IPS-11a (cell line): Measurements from ENCODE around the gene ACSM3.
A peak's percentile ranks its signal among the peaks of the same experiment; 100 is the strongest.

ENCODE experiments used
- H3K4me3 ChIP-seq: one replicate; pipeline ENCODE4 v1.5.1; 2013; ENCODE audit warnings: low read depth, low read length, control low read depth

ACSM3 gene

DNA sequence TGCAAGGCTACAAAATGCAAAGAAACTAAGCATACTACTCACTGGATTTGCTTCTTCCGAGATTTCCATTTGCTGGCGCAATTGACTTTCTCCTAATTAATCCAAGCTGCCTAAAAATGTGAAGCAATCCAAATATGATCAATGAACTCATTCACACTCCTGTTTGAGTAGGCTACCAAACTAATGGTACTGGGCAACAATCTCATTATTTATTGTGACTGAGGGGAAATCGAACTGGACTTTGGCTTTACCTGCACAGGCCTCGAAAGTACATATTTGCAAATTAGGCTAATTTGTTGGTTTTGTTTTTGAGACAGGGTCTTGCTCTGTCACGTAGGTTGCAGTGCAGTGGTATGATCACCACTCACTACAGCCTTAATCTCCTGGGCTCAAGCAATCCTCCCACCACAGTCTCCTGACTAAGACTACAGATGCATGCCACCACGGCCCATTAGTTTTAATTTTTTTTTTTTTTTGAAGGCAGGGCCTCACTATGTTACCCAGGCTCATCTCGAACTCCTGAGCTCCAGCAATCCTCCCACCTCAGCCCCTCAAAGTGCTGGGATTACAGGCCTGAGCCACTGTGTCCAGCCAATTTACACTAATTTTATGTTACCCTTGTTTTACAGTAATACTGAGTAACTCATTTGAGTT is 39.9 kb downstream of the ACSM3 start:
- H3K4me3 ChIP-seq, result no peak overlapping the region

DNA sequence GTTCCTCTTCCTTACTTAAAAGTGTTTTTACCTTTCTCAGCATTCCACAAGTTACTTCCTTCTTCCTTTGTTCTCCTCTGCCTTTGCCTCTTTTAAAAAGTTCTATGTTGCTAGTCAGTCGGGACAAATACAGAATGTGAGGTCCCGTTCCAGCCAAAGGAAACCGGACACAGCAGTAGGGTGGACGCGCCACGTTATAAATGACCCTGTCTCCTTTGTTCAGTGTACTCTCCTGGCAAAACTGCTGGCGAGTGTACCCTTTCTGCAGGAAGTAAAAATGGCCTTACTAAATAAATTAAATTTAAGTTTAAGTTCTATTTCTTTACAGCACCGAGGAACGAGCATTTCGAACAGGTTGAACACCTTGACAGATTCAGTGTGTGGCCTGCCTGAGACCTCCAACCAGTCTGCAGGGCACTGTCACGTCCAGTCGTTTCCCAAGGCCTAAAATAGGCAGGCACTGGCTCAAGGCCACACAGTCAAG is 41.9 kb downstream of the ACSM3 start:
- H3K4me3 ChIP-seq, result peak overlapping the region; percentile 82

DNA sequence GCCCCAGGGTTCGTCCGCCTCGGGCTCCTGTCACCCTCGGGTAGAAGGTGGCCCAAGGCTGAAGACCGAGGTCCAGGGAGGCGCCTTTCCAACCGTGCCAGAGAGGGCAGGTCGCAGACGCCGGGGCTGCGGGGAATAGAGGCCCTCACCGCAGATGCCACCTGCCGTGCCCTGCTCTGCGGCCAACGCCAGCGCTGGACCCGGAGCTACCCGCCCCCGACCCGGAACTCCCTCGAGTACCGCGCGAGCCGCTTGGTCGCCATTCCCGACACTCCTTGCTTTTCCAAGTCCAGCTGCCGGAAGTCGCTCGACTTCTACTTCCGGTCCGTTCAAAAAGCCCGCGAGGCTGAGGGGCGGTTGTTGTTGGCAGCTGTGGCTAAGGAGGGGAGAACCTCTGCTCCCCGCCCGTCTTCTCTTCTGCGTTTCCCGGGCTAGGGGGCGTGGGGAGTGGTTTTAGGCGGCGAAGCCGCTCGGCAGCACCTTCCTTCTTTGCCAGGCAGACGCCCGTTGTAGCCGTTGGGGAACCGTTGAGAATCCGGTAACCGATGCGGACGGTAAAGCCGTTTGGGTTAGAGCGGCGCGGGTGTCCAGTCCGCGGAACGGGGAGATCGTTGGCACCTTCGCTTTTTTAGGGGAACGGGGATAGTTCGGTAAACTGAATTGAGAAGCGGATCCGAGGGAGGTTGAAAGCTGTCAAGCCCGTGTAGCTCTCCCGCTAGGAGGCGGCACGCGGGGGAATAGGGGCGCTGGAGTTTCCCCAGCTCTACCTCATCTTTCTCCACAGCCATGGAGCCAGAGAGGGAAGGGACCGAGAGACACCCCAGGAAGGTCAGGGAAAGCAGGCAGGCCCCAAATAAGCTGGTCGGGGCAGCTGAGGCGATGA is 42.6 kb downstream of the ACSM3 start, which contains the start of the genes ERI2 and REXO5:
Gene ERI2 (minus strand): TSS at position 305 of the 883 bp plus-strand sequence. CDS start 42 bp downstream, at position 263.
Gene REXO5 (plus strand): TSS at position 360 of the 883 bp plus-strand sequence. CDS start 427 bp downstream, at position 787.
- peak within 1 kb of the TSS; percentile 82 for H3K4me3 ChIP-seq

DNA sequence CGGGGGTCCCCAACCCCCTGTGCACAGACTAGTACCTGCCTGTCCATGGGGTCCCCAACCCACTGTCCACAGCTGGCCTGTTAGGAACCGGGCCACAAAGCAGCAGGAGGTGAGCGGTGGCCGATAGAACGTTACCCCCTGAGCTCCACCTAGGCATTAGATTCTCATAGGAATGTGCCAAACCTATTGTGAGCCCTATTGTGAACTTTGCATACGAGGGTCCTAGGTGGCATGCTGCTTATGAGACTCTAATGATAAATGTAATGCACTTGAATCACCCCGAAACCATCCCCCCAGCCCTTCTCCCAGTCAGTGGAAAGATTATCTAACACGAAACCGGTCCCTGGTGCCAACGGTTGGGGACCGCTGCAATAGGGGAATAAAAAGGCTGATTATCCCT is 44.0 kb downstream of the ACSM3 start:
- H3K4me3 ChIP-seq, result no peak overlapping the region

DNA sequence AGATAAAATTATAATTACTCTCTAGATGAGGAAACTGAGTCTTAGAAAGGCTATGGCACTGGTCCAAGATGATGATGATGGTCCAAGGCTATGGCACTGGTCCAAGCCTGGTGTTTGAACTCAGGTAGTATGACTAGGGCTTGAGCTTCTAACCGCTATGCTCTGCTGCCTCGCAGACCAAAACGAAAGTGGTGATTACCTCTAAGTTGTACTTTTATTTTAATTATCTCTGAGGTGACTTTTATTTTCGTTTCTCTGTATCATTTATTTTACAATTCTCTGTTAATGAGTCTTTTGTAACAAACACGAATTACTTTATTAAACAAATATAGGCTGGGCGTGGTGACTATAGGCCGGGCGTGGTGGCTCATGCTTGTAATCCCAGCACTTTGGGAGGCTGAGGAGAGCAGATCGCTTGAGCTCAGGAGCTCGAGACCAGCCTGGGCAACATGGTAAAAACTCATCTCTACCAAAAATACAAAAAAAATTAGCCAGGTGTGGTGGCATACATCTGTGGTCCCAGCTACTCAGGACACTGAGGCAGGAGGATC is 48.1 kb downstream of the ACSM3 start:
- no peak overlapping the region for H3K4me3 ChIP-seq

DNA sequence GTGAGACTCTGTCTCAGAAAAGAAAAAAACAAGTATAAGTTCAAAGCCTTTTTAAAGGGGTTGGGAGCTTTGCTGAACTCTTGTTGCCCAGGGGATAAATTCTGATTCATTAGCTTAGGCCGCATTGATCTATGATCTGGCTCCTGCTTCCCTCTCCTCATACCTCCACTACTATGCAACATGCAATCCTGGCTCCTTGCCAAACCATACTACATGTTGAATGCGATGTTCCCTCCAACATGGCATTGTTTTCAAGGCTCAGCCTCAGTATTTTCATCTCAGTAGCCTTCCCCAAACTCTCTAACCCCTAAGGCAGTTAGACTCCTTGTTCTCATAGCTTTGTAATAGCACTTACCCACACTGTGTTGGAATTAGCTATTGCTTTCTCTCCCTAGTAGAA is 48.7 kb downstream of the ACSM3 start:
- no peak overlapping the region for H3K4me3 ChIP-seq

DNA sequence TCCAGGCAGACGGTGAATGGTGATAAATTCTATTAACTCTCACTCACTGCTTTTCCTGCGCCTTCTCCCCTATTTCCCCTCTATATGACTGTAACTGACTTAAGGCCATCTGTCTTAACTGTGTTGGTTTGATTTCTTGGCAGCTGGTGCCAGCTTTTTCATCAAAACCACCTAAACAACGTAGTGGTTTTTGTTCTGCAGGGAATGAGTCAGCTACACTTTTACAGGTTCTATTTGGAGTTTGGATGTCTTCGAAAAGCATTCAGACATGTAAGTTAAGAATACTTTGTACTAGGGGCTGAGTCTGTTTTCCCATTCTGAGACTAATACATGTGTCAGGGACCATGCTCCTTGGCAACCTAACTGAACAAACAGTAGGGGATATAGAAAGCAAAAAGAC is 51.0 kb downstream of the ACSM3 start:
- H3K4me3 ChIP-seq, result no peak overlapping the region

DNA sequence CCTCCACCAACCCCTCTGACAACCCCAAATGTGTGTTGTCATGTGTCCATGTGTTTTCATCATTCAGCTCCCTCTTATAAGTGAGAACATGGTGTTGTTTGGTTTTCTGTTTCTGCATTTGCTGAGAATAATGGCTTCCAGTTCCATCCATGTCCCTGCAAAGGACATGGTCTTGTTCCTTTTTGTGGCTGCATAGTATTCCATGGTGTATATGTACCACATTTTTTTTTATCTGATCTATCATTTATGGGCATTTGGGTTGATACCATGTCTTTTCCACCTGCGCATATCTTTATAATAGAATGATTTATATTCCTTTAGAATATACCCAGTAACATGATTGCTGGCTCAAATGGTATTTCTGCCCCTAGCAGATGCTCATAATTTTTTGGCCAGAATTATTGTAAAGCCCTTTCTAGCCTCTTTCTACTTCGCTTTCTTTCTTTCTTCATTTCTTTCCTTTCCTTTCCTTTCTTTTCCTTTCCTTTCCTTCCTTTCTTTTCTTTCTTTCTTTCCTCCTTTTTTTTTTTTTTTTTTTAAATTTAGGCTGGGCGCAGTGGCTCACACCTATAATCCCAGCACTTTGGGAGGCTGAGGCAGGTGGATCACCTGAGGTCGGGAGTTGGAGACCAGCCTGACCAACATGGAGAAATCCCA is 55.2 kb downstream of the ACSM3 start:
- H3K4me3 ChIP-seq, result no peak overlapping the region

DNA sequence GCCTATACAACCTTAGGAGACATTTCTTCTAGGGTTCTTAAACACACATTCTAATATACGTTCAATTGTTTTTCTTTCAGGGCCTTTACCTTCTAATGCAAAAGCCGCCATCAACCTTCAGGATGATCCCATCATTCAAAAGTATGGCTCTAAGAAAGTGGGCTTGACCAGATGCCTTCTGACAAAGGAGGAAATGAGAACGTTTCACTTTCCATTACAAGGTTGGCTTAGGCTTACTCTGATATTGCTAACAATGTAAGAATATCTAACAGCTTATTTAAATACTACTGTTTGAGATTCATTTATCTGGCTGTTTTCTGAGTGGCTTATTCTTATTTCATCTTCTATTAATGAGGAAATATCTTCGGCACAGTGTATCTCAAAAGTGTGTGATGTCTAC is 57.9 kb downstream of the ACSM3 start:
- H3K4me3 ChIP-seq, result no peak overlapping the region

DNA sequence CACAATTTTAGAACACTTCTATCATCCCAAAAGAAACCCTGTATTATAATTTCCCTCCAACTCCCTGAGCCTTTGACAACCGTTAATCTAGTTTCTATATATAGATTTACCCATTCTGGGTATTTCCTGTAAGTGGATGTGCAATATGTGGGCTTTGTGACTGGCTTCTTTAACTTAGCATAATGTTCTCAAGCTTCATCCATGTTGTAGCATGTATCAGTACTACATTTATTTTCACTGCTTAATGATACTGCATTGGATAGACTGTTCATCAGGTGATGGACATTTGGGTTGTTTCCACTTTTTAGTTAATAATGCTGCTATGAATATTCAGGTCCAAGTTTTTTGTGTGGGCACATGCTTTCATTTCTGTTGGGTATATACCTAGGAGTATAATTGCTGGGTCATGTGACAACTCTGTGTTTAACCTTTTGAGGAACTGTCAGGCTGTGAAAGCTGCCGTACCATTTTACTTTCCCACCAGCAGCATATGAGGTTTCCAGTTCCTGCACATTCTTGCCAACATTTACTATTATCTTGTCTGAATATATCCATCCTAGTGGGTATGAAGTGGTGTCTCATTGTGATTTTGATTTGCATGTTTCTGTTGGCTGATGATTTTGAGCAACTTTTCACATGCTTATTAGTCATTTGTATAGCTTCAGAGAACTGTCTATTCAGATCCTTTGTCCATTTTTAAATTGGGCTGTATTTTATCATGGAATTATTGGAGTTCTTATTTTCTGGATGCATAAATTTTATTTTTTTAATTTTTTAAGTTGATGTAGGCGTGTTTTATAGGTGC is 58.9 kb downstream of the ACSM3 start:
- H3K4me3 ChIP-seq, result no peak overlapping the region

DNA sequence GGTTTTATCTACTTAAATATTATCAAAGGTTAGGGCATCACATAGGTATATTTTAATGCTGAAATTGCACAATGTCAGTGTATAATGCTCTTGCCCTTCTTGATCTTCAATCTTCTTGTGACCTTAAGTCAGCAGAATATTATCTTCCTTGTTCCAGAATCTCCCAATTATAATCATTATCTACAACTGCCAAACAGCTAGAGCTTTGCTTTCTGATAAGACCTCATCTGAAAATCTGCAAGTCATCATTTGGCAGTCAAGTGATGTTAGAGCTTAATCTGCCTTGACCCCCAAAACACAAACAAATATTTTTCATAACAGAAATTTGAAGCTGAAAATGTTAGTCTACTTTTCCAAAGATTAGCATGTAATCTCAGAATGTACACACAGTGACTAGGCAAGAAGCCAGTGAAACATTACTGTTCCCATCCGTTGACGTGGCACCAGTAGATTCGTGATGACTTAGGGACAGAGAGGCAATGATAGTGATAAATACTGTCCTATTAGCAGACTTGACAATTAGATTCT is 62.3 kb downstream of the ACSM3 start:
- no peak overlapping the region for H3K4me3 ChIP-seq

DNA sequence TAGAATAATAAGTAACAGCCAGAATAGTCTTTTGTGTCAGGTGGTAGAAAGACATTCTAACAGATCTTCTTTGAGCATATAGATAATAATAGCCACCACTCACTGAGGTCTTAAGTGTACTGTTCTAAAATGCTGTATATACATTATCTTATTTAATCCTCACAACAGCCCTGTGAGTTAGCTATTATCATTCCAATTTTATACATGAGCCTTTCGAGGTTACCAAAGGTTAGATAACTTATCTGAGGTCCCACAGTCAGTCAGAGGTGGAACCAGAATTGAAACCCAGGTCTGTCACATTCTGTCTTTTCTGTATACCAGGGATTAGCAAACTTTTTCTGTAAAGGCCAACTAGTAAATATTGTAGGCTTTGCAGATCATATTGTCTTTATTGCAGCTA is 65.7 kb downstream of the ACSM3 start:
- H3K4me3 ChIP-seq, result no peak overlapping the region

DNA sequence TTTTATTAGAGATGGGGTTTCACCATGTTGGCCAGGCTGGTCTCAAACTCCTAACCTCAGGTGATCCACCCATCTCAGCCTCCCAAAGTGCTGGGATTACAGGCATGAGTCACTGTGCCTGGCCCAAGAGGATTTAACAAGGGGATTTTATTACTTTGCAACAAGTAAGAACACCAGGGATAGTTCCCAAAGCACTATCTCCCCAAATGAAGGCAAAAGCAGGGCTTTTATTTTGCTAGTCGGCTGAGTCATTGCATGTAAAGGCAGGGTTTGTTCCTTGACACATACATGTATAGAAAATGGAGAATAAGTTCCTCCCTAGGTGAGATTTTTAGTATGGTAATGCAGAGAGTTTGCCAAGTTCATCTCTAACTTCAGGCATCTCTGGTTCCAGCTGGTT is 66.6 kb downstream of the ACSM3 start:
- no peak overlapping the region for H3K4me3 ChIP-seq

DNA sequence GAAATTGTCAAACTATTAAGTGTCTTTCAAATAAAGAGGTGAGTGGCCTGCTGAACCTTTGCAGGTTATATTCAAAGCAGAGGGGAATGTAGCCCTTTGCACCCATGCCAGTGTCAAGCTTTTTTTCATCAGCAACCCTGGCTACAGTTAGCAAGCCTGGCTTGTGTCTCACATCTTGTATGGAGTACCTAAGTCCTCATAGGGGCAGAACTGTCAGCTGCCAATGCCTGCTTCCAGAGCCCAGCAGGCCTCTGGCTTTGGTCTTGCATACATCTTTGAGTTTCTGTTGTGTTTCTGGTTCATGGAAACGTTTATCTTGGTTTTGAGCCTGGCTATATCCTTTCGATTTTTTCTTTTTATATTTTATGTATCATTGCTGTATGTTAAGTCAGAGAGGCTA is 69.3 kb downstream of the ACSM3 start:
- no peak overlapping the region for H3K4me3 ChIP-seq

DNA sequence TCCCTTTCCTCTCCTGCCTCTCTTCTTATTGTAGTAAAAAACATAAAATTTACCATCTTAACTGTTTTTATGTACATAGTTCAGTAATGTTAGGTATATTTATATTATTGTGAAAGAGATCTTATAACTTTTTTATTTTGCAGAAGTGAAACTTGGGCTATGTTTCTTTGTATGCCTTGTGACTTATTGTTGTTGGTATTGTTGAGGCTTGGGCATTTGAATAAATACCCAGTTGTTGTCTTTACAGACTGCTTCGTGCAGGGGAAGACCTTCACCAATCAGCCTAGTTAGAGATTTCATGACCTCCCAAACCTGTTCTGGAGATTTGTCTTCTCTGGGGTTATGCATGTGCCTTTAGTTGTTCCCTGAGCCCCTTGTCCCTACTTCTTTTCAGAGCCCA is 74.4 kb downstream of the ACSM3 start:
- no peak overlapping the region for H3K4me3 ChIP-seq

DNA sequence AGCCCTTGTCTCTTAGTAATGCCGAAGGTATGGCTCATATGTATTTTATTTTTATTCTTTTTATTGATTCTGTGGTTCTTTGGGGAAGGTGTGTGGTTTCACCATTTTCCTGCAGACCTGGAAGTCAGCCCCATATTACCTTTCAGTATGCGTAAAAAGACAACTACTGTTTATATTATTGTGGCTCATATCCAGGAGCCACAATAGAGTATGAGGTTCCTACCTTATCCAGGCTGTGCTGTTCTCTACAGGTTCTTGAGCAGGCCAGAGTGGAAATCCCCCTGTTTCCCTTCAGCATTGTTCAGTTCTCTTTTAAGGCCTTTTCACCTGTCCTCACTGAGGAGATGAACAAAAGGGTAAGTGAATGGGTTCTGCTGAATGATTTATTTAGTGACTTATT is 75.7 kb downstream of the ACSM3 start:
- H3K4me3 ChIP-seq, result no peak overlapping the region

DNA sequence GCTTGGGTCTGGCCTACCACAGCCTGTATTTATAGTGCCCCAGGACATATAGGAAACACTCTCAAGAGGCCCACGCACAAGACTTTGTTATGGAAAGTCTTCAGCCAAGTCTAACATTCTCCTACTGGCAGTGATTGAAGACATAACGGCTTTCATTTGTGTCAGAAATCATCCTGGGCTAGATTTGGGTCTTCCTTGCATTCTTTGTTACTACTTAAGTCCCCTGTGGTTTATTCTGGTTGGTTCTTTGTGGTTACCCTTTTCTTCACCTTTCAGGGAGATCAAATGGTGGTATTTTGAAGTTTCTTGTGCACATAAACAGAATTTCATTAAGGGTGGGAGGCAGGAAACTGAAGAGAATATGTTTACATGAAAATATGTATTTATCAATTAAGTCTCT is 80.2 kb downstream of the ACSM3 start:
- no peak overlapping the region for H3K4me3 ChIP-seq

DNA sequence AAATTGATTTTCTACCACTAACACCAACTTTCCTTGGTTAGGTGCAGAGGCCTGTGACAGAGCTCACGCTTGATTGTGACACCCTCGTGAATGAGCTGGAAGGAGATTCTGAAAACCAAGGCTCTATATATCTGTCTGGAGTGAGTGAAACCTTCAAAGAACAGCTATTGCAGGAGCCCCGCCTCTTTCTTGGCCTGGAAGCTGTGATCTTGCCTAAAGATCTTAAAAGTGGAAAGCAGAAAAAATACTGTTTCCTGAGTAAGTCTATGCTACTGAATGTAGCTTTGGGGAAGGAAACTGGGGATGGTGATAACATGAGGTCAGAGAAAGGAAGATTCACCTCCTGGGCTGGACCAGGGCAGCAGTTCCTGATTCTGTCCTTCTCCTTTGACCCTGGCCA is 80.8 kb downstream of the ACSM3 start:
- H3K4me3 ChIP-seq, result no peak overlapping the region

DNA sequence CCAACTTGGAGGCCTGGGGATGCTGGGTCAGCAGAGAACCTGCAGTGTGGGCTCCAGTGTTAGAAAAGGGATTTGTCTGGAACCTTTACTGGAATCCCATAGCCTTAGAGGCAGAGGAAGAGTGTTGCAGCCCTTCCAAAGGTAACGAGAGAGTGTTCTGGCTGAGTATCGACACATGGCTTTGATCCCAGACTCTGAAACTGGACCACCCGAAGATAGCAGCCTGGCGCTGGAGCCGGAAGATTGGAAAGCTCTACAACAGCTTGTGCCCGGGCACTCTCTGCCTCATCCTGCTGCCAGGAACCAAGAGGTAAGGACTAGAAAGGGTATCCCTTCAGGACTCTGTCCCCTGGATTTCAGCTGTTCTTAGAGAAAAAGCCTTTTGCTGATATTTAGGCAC is 82.2 kb downstream of the ACSM3 start:
- no peak overlapping the region for H3K4me3 ChIP-seq

DNA sequence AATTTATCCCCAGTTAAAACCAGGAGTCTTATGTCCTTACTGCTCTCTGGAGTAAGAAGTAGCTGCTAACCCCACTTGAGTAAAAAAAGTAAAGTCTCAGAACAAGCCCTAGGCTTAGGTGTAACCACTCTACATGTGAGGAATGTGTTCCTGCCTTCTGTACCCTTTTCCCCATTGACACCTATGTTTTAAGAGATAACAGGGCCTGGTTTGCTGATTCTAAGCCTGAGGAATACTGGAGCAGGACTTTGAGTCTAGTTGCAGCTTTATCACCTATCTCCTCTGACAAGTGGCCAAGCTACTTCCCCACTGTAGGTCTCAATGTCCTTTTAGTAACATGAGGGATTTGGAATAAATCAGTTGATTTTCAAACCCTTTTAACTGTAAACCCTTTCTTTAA is 82.7 kb downstream of the ACSM3 start:
- no peak overlapping the region for H3K4me3 ChIP-seq
